Activated B cell treated with CpG ODN at 0.5 μM for 24 hours (primary cell): Measurements from ENCODE around the gene ATAD1. TPM values are rescaled to one million over a fixed set of nuclear protein-coding genes. Genes with fewer than 3 reads are reported as not detected.
A peak's percentile ranks its signal among the peaks of the same experiment; 100 is the strongest.

Experiments used
- ATAC-seq: fragments of 200-7000 bp; cut with Tn5 transposase; one replicate; pipeline ENCODE4 v1.10.0; 2021; ENCODE audit warnings: low read depth, mild to moderate bottlenecking, moderate library complexity
- CTCF ChIA-PET: fragments of 350-600 bp; sonication (Branson Sonifier 250); formaldehyde crosslinking; loops from one replicate; lab custom pipeline; 2021; ENCODE audit warnings: antibody characterized with exemption; lab: Charles Lee
- POLR2A ChIA-PET: fragments of 350-600 bp; sonication (Branson Sonifier 250); formaldehyde crosslinking; loops from one replicate; lab custom pipeline; 2021; ENCODE audit warnings: antibody characterized with exemption; lab: Charles Lee
- DNase-seq: peaks from one replicate; pipeline ENCODE4 v3.0.0; 2022
- H3K27ac Mint-ChIP-seq: one replicate; pipeline ENCODE4 v1.8.0; 2020; ENCODE audit warnings: mixed read lengths
- H3K27me3 Mint-ChIP-seq: one replicate; pipeline ENCODE4 v1.8.0; 2021; ENCODE audit warnings: mixed read lengths
- H3K36me3 Mint-ChIP-seq: one replicate; pipeline ENCODE4 v1.8.0; 2021; ENCODE audit warnings: low read depth, mixed read lengths
- H3K4me1 Mint-ChIP-seq: one replicate; pipeline ENCODE4 v1.8.0; 2021; ENCODE audit warnings: mixed read lengths
- H3K4me3 Mint-ChIP-seq: one replicate; pipeline ENCODE4 v1.8.0; 2020; ENCODE audit warnings: mild to moderate bottlenecking, mixed read lengths
- H3K9me3 Mint-ChIP-seq: one replicate; pipeline ENCODE4 v1.8.0; 2020; ENCODE audit warnings: mixed read lengths
- intact Hi-C: fragments of 100-400 bp; cut with micrococcal nuclease; formaldehyde crosslinking; loops from one replicate; pipeline ENCODE4 v1.15.1; 2024
- total RNA-seq: library from RNA; stranded (reverse); gene quantifications from 2 replicates; pipeline ENCODE4 v1.2.3, GENCODE V29; 2022
- TF ChIP-seq, protein P1 (sequence below): fragments of 200-600 bp; IDR thresholded peaks from one replicate; pipeline ENCODE4 v1.8.0; 2022; ENCODE audit warnings: antibody characterized with exemption, mild to moderate bottlenecking

ATAD1 gene
- total RNA-seq, 1 donor from 2014 or later: 42.6 TPM

DNA sequence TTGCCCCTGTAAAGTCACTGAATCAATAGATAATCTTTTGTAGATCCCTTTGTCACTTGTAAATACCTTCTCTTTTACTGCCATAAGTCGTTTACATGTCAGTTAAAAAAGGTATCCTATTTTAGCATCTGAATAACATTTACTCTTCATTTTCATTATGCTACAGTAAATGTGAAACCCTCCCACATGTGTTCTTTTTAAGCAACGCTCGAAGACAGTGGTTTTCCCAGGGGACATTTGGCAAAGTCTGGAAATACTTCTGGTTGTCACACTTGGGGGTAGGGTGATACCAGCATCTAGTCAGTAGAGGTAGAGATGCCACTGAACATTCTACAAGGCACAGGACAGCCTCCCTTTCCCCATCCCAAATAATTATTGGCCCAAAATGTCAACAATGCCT is 23.7 kb downstream of the ATAD1 start:
- no peak for ATAC-seq
- H3K36me3 Mint-ChIP-seq: peaks cover 58% of the 10 kb centered on the region

DNA sequence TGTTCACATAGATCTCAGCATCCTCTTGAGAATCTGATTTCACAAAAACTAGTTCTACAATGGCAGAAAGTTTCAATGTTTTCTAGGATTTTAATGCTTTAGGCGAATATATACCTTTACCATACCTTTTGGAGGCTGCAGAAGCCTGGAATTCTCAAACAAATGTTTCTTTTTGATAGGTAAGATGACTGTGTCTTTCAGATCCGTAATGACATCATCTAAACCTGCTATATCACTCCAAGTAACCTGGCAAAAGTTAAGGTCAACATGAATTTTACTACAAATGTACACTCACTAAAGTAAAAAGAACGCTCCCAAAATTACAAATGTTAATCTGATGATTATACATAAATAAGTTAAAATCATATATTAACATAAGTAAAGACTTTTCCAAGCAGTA is 27.8 kb downstream of the ATAD1 start:
- no peak overlapping the region for H3K27ac Mint-ChIP-seq
- DNase-seq (no peak), ATAC-seq (no peak)
- H3K4me1 Mint-ChIP-seq: peaks cover 13% of the 10 kb centered on the region
- no peak overlapping the region for H3K4me3 Mint-ChIP-seq
- ChIA-PET POLR2A (no interaction called here), CTCF (no interaction called here)
- intact Hi-C loops: no loop called here
- TF ChIP-seq, protein P1, sequence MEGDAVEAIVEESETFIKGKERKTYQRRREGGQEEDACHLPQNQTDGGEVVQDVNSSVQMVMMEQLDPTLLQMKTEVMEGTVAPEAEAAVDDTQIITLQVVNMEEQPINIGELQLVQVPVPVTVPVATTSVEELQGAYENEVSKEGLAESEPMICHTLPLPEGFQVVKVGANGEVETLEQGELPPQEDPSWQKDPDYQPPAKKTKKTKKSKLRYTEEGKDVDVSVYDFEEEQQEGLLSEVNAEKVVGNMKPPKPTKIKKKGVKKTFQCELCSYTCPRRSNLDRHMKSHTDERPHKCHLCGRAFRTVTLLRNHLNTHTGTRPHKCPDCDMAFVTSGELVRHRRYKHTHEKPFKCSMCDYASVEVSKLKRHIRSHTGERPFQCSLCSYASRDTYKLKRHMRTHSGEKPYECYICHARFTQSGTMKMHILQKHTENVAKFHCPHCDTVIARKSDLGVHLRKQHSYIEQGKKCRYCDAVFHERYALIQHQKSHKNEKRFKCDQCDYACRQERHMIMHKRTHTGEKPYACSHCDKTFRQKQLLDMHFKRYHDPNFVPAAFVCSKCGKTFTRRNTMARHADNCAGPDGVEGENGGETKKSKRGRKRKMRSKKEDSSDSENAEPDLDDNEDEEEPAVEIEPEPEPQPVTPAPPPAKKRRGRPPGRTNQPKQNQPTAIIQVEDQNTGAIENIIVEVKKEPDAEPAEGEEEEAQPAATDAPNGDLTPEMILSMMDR: no peak
- no peaks in the 10 kb centered on the region for H3K27me3 Mint-ChIP-seq
- H3K36me3 Mint-ChIP-seq: peaks cover 61% of the 10 kb centered on the region
- H3K9me3 Mint-ChIP-seq: no peaks in the 10 kb centered on the region

More for the DNA sequence above, 23.7 kb downstream of the ATAD1 start:
- Mint-ChIP-seq H3K27ac (peak overlapping the region; percentile 50), H3K4me1 (peaks cover 41% of the 10 kb centered on the region), H3K9me3 (no peaks in the 10 kb centered on the region), H3K4me3 (no peak overlapping the region), H3K27me3 (no peaks in the 10 kb centered on the region)
- POLR2A ChIA-PET: interaction anchor here (0.6 kb wide), 1 partner anchor 752 kb away, joined by 9 read pairs; no protein-coding TSS in a partner anchor
- intact Hi-C loops: no loop called here
- no peak for DNase-seq
- TF ChIP-seq, protein P1: no peak
- CTCF ChIA-PET: no interaction called here

DNA sequence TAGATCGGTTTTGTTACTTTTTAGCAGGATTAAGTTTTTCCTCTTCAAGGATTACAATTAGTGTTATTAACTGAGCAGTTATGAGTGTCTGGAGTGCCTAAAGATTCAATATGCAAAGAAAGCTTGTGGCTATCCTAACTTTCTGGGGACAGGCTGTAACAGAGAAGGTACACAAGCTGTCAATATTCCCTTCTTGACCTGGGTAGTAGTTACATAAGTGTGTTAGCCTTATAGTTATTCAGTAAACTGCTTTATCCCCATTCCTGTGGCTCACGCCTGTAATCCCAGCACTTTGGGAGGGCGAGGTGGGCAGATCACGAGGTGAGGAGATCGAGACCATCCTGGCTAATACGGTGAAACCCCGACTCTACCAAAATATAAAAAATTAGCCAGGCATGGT is 31.6 kb downstream of the ATAD1 start:
- ATAC-seq (no peak), DNase-seq (no peak)
- CTCF ChIA-PET: no interaction called here
- Mint-ChIP-seq H3K27ac (no peak overlapping the region), H3K9me3 (no peaks in the 10 kb centered on the region), H3K27me3 (no peaks in the 10 kb centered on the region), H3K4me1 (no peaks in the 10 kb centered on the region), H3K4me3 (no peak overlapping the region), H3K36me3 (peaks cover 72% of the 10 kb centered on the region)
- POLR2A ChIA-PET: no interaction called here
- TF ChIP-seq, protein P1: no peak
- intact Hi-C loops: no loop called here

DNA sequence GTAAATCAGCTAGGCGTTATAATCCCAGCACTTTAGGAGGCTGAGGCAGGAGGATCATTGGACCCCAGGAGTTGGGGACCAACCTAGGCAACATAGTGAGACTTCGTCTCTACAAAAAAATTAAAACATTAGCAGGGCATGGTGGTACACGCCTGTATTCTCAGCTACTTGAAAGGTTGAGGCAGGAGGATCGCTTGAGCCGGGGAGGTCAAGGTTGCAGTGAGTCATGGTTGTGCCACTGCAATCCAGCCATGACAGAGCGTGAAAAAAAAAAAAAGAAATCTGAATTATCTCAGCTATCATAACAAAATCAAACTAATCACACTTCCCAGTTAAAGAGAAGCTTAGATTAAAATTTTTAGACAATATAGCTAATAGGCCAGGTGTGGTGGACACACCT is 35.3 kb downstream of the ATAD1 start:
- Mint-ChIP-seq H3K36me3 (peaks cover 65% of the 10 kb centered on the region), H3K4me3 (no peak overlapping the region), H3K27me3 (no peaks in the 10 kb centered on the region), H3K27ac (no peak overlapping the region), H3K4me1 (no peaks in the 10 kb centered on the region), H3K9me3 (no peaks in the 10 kb centered on the region)
- CTCF ChIA-PET: no interaction called here
- TF ChIP-seq, protein P1: no peak
- no peak for ATAC-seq
- intact Hi-C loops: loop anchor here (2.0 kb wide), 1 partner anchor 36 kb away; the partner anchor contains the start of gene ATAD1
- POLR2A ChIA-PET: no interaction called here
- DNase-seq: no peak

DNA sequence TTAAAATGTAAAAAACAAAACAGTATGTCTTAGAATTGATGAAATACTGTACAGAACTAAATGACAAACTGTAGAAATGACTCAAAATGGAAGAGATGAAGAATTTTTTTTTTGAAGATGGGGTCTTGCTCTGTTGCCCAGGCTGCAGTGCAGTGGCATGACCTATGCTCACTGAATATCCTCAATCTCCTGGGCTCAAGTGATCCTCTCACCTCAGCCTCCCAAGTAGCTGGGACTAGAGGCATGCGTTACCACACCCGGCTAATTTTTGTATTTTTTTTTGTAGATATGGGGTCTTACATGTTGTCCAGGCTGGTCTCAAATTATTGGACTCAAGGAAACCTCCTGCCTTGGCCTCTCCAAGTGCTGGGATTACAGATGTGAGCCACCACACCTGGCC is 36.5 kb downstream of the ATAD1 start:
- H3K9me3 Mint-ChIP-seq: no peaks in the 10 kb centered on the region
- no peak overlapping the region for H3K4me3 Mint-ChIP-seq
- H3K27ac Mint-ChIP-seq: no peak overlapping the region
- POLR2A ChIA-PET: no interaction called here
- H3K36me3 Mint-ChIP-seq: peaks cover 66% of the 10 kb centered on the region
- ATAC-seq (no peak), DNase-seq (no peak)
- H3K4me1 Mint-ChIP-seq: no peaks in the 10 kb centered on the region
- H3K27me3 Mint-ChIP-seq: no peaks in the 10 kb centered on the region
- CTCF ChIA-PET: no interaction called here
- intact Hi-C loops: no loop called here
- TF ChIP-seq, protein P1: no peak
